Measurements from ENCODE around the gene OGN.
A peak's percentile ranks its signal among the peaks of the same experiment; 100 is the strongest.
"Not testable (repeated sequence)": the region's sequence is repeated elsewhere in the genome, so short reads cannot be mapped to it uniquely, and the experiment has no call there.

OGN gene

DNA sequence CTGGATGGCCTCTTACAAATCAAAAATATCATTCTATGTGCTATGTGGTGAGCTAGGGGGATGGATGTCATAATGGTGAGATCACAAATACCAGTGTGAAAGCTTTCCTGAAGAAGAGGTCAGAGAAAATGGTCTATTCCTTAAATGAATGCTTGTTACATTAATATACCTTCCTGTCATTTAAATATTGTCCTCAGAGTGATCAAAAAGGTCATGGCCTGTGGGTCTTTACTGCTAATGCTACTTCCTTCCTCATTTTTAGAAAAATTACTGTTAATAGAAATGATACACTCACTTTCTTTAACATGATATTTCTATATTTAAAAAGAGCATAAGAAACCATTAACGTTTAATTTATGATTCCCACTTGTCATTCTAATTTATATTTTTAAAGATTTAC, 10.2 kb upstream of the OGN start:
- in situ Hi-C loops (cut with HindIII; ENCODE audit: low pct_ligation_motif_present, low sequenced_read_pairs) = no loop called here
- Histone ChIP-seq H3K4me3 (ENCODE audit: low read depth, low read length) (no peak overlapping the region), H3K36me3 (replicated peaks) (no peaks in the 10 kb centered on the region), H3K27me3 (replicated peaks) (no peaks in the 10 kb centered on the region), H3K27ac (no peak overlapping the region)
- no peak for DNase-seq
- TF ChIP-seq CTCF (IDR thresholded peaks at IDR 0.05; ENCODE audit: low read depth, low read length, missing control alignments) = no peak

DNA sequence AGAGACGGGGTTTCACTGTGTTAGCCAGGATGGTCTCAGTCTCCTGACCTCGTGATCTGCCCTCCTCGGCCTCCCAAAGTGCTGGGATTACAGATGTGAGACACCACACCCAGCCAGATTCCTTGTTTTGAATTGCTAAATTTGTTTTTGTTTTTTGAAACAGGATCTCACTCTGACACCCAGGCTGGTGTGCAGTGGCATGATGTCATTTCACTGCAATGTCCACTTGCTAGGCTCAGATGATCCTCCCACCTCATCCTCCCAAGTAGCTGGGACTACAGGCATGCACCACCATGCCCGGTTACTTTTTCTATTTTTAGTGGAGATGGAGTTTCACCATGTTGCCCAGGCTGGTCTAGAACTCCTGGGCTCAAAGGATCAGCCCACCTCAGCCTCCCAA, 6.8 kb upstream of the OGN start:
- DNase-seq; H3K36me3 ChIP-seq (replicated peaks); H3K4me3 ChIP-seq (ENCODE audit: low read depth, low read length); H3K27me3 ChIP-seq (replicated peaks); in situ Hi-C loops (cut with HindIII; ENCODE audit: low pct_ligation_motif_present, low sequenced_read_pairs); H3K27ac ChIP-seq: not testable (repeated sequence)

DNA sequence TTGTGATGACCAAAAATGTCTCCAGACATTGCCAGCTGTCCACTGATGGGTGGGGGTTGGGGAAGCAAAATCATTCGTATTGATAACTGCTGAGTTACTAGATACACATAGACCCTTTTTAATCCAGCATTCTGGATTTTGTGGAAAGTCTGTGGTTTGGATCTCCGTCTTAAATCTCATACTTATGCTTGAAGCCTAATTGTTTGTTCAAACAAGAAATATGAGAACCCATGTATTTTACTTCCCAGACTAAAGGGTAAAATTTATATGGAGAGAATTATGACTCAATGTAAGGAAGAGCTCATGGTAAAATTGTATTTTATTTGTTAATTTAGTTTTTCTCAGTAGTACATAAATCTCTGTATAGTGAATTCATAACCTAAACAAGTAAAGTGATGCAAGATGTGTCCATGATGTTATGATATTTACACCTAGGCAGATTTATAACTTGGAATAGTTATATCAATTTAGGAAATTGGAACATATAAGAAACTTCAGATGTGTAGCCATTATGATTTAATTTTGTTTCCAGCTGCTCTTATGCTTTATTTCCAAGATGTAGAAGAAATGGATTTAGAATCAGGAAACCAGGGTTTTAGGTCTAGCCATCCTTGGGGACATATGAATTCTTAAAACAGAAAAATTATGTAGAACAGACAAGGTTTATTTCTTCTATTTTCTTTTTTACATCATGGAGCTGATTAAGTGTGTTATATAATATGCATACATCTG, 4.5 kb upstream of the OGN start:
- no peak overlapping the region for H3K4me3 ChIP-seq (ENCODE audit: low read depth, low read length)
- in situ Hi-C loops (cut with HindIII; ENCODE audit: low pct_ligation_motif_present, low sequenced_read_pairs) = no loop called here
- no peak for TF ChIP-seq CTCF (IDR thresholded peaks at IDR 0.05; ENCODE audit: low read depth, low read length, missing control alignments)
- H3K27me3 ChIP-seq (replicated peaks) = no peaks in the 10 kb centered on the region
- no peak for DNase-seq
- H3K27ac ChIP-seq = no peak overlapping the region
- no peaks in the 10 kb centered on the region for H3K36me3 ChIP-seq (replicated peaks)

DNA sequence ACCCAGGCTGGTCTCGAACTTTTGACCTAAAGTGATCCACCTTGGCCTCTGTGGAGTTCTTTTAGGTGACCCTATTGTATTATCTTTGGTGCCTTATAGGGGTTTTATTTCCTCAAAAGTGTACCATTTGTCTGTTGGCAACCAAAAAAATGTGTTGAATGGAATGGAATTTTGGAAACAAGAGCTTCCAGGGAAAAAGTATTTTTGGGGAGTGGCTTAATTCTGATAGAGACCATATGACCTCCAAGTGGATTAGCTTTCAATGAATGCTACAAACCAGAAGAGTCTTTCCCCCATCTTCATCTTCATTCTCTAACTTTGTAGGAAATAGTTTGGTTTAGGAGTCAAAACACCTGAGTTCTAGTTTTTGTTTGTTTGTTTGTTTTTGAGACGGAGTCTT, 3.4 kb upstream of the OGN start:
- no peak overlapping the region for H3K4me3 ChIP-seq (ENCODE audit: low read depth, low read length)
- no peak overlapping the region for H3K27ac ChIP-seq
- TF ChIP-seq CTCF (IDR thresholded peaks at IDR 0.05; ENCODE audit: low read depth, low read length, missing control alignments) = no peak
- H3K27me3 ChIP-seq (replicated peaks) = no peaks in the 10 kb centered on the region
- no peak for DNase-seq
- in situ Hi-C loops (cut with HindIII; ENCODE audit: low pct_ligation_motif_present, low sequenced_read_pairs) = no loop called here
- no peaks in the 10 kb centered on the region for H3K36me3 ChIP-seq (replicated peaks)

DNA sequence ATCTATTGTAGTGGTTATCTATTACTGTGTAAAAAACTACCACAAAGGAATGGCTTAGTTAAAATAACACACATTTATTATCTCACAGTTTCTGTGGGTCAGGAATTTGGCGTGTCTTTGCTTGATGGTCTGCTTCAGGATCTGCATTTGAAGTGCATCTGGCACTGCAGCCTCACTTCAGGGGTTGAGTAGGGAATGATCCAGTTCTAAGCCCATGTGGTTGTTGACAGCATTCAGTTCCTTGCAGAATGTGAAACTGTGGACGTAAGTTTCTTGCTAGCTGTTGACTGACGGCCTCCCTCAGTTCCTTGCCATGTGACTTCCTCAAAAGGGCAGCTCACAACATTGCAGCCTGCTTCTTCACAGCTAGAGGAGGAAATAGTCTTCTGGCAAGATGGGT, 2.1 kb upstream of the OGN start:
- Histone ChIP-seq H3K27me3 (replicated peaks) (no peaks in the 10 kb centered on the region), H3K36me3 (replicated peaks) (no peaks in the 10 kb centered on the region), H3K4me3 (ENCODE audit: low read depth, low read length) (no peak overlapping the region), H3K27ac (no peak overlapping the region)
- in situ Hi-C loops (cut with HindIII; ENCODE audit: low pct_ligation_motif_present, low sequenced_read_pairs) = no loop called here
- TF ChIP-seq CTCF (IDR thresholded peaks at IDR 0.05; ENCODE audit: low read depth, low read length, missing control alignments) = no peak
- DNase-seq = peak; percentile 14

GRCh38 chr9:92405818-92406217, 1.4 kb upstream of the OGN start:
- H3K4me3 ChIP-seq (ENCODE audit: low read depth, low read length) = no peak overlapping the region
- in situ Hi-C loops (cut with HindIII; ENCODE audit: low pct_ligation_motif_present, low sequenced_read_pairs) = no loop called here

More at GRCh38 chr9:92405818-92406217, 1.4 kb upstream of the OGN start:
- no peak for TF ChIP-seq CTCF (IDR thresholded peaks at IDR 0.05; ENCODE audit: low read depth, low read length, missing control alignments)
- Histone ChIP-seq H3K27ac (no peak overlapping the region), H3K36me3 (replicated peaks) (no peaks in the 10 kb centered on the region), H3K27me3 (replicated peaks) (no peaks in the 10 kb centered on the region)
- no peak for DNase-seq
